Skeletal muscle tissue (tissue), 4 donors: ENCODE results near the gene PROCA1. TPM values are rescaled to one million over a fixed set of nuclear protein-coding genes. Genes with fewer than 3 reads are reported as not detected.
"Not testable (repeated sequence)": the region's sequence is repeated elsewhere in the genome, so short reads cannot be mapped to it uniquely, and the experiment has no call there.

Experiments used
- H3K27ac ChIP-seq: one replicate; pipeline ENCODE4 v1.7.0; 2013; ENCODE audit warnings: mild to moderate bottlenecking, low read depth, low read length, inconsistent platforms
- H3K27me3 ChIP-seq, 3 donors: one replicate each; pipeline ENCODE4 v1.7.0; 2013; ENCODE audit warnings: low read length in 3 of 3; ENCODE audit not compliant: control insufficient read depth in 3 of 3, insufficient read depth in 3 of 3
- H3K36me3 ChIP-seq, 3 donors: one replicate each; pipeline ENCODE4 v1.7.0; 2013; ENCODE audit warnings: low read length in 3 of 3; ENCODE audit not compliant: control insufficient read depth in 3 of 3, insufficient read depth in 3 of 3
- H3K4me1 ChIP-seq, 3 donors: one replicate each; pipeline ENCODE4 v1.7.0; 2013; ENCODE audit warnings: low read length in 3 of 3, mild to moderate bottlenecking in 3 of 3; ENCODE audit not compliant: control insufficient read depth in 3 of 3, insufficient read depth in 3 of 3
- H3K4me3 ChIP-seq, 3 donors: one replicate each; pipeline ENCODE4 v1.7.0; 2013; ENCODE audit warnings: low read length in 3 of 3
- H3K9ac ChIP-seq, 3 donors: one replicate each; pipeline ENCODE4 v1.7.0; 2013; ENCODE audit warnings: low read length in 3 of 3, mild to moderate bottlenecking in 3 of 3, moderate library complexity in 2 of 3, low read depth in 1 of 3
- H3K9me3 ChIP-seq, 3 donors: one replicate each; pipeline ENCODE4 v1.7.0; 2013; ENCODE audit warnings: low read length in 3 of 3; ENCODE audit not compliant: control insufficient read depth in 3 of 3
- total RNA-seq: library from RNA; depleted of rRNA; stranded (reverse); fragments of >200 nt; gene quantifications from one replicate; pipeline ENCODE4 v1.2.3, GENCODE V29; 2014
- donor health status: Osteomylitis.

Gene PROCA1
- total RNA-seq, 1 donor from 2014 or later: 0.52 TPM

DNA sequence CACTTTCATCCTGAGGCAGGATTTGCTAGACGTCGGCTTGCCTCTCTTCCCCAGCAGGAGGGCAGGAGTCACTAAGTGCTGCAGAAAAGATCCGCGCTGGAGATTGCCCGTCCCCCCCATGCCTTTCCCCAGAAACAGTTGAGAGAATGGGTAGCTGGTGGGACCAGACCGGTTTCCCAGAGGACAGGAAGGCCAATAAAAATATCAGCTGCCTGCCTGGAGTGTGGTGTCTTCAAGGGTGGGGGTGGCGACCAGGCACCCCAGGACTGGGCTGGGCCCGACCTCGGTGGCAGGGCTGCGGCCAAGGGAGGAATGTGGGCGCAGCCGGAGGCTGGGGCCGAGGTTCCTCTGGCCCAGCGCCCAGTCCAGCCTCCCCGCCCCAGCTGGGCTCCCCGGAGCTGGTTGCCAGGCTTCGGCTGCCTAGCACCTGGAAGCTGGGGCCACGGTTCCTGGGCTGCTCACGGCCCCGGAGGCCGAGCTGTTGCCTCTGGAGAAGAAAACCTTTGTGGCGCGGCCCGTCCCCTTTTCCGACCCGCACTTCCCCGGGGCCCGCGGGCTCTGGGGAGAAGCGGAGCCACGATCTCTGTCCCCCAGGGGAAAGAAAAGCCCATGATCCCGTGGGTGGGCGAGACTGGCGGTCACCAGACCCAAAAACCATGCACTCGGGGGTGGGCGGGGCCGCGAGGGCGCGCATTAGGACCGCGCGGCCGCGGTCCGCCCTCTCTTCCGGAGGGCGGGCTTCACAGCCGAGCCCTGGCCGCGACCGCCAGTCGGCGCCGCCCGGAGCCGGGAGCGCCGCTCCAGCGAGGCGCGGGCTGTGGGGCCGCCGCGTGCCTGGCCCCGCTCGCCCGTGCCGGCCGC lies 31.8 kb upstream of the PROCA1 start, which contains the start of gene TRAF4:
TRAF4 (plus strand) TSS at position 769 of the 861 bp plus-strand sequence. CDS start 102 bp downstream, outside the sequence.
- Histone ChIP-seq H3K36me3 (peaks cover 0 to 2% (median 0%) of the 10 kb centered on the region in 3 donors), H3K4me1 (peaks cover 31 to 36% (median 32%) of the 10 kb centered on the region in 3 donors), H3K27ac (peak within 1 kb of the TSS; percentile 74), H3K9ac (peak within 1 kb of the TSS; percentile 69 to 79 (median 75)), H3K9me3 (no peaks in the 10 kb centered on the region), H3K27me3 (peaks cover 0 to 12% (median 6%) of the 10 kb centered on the region in 3 donors), H3K4me3 (peak within 1 kb of the TSS; percentile 71 to 75 (median 73))

DNA sequence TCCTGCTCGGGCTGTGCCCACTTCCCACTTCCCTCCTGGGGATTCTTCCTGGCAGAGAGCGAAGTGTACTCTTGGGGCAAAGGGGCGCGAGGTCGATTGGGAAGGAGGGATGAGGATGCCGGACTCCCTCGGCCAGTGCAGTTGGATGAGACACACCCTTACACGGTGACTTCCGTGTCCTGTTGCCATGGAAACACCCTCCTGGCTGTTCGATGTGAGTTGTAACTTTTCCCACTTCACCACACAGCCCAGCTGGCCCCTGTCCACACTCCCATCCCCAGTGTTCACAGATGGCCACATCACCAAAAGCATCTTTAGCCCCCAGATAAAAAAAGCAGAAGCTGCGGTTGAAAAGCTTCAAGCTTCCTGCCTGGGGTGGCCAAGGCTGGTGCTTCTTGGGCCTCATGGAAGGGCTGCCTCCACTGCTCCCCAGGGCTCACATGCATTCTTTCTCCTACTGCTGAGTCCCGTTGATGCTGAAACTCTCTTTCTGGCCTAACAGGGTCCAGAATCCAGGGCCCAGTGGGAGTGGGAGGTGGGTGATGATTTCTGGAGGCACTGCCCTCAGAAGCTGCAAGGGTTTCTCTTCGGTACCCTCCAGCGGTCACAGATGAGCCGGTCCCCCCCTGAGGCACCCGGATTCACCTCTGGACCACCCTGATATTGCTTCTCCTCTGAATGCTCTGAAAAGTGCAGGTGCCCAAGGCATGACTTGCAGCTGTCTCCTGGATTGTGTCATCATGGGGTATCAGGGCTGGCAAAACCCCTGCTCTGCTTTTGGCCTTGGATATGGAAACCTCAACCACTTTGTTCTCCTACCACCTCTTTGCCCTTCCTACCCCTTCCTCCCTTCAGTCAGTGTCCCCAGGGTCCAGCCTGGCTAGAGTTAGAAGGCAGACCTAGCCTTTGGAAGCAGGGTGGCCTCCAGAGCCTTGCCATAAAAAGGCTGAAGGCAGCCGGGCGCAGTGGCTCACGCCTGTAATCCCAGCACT lies 30.0 kb upstream of the PROCA1 start:
- no peak overlapping the region for H3K27ac ChIP-seq
- H3K4me3 ChIP-seq: no peak overlapping the region
- H3K9me3 ChIP-seq: no peaks in the 10 kb centered on the region
- H3K27me3 ChIP-seq: peaks cover 0 to 12% (median 6%) of the 10 kb centered on the region in 3 donors
- no peaks in the 10 kb centered on the region for H3K36me3 ChIP-seq
- H3K4me1 ChIP-seq: peaks cover 24 to 31% (median 27%) of the 10 kb centered on the region in 3 donors
- H3K9ac ChIP-seq: no peak overlapping the region

DNA sequence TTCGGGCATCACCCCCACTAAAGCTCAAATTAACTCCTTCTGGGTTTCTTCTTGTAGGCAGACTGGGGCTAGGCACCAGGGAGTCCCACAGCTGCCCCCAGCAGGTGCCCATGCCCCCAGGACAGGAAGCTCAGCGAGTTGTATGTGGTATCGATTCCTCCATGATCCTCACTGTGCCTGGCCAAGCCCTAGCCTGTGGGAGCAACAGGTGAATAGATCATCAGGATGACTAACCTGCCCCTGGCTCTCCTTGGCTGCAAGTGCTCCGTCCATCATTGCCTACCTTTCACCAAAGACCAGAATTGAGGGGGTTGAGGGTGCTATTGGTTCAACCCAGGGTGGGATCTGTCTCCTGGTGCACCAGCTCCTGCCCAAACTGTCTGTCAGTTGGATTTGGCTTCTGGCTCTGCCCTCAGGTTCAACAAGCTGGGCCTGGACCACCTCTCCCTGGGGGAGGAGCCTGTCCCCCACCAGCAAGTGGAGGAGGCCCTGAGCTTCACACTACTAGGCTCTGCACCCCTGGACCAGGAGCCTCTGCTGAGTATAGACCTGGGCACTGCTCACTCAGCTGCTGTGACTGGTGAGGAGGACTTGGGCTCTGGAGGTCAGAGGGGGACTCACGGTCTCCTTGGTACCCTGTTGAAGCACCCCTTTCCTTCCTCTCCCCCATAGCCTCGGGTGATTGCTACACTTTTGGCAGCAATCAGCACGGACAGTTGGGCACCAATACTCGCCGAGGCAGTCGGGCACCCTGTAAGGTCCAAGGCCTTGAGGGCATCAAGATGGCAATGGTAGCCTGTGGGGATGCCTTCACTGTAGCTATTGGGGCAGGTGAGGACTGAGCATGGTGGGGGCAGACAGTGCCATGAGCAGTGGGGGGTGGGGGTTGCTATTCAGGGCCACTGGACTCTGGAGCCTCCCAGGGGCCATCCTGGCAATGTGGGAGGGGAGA lies 29.0 kb upstream of the PROCA1 start:
- Histone ChIP-seq H3K36me3 (no peaks in the 10 kb centered on the region), H3K9me3 (no peaks in the 10 kb centered on the region), H3K27me3 (peaks cover 0 to 6% (median 5%) of the 10 kb centered on the region in 3 donors), H3K4me1 (peaks cover 15 to 21% (median 18%) of the 10 kb centered on the region in 3 donors), H3K27ac (no peak overlapping the region), H3K4me3 (no peak overlapping the region), H3K9ac (no peak overlapping the region)

DNA sequence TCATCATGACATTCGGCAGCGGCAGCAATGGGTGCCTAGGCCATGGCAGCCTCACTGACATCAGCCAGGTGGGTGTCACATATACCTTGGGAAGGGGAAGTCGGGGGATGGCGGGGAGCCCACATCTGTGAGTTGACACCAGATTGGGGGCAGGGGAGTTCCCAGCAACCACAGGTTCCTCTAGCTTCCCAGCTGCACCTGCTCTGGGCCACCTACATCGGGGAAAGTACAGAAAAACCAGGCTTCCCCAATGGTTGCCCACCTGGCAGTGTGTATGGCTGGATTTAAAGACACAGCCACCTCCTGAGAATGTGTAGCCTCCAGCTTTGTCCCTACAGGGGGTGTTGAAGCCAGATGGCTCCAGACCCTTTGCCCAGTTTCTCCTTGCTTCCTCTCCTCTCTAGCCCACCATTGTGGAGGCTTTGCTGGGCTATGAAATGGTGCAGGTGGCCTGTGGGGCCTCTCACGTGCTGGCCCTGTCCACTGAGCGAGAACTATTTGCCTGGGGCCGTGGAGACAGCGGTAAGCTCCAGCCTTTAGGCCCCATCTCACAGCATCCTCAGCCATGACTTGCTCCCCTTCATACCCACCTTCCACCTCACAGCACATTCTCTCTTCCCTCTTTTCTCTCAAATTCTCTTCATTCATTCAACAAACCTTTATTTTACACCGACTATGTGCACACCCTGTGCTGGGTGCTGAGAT lies 27.1 kb upstream of the PROCA1 start:
- Histone ChIP-seq H3K9me3 (no peaks in the 10 kb centered on the region), H3K4me3 (no peak overlapping the region), H3K36me3 (peaks cover 0 to 1% (median 0%) of the 10 kb centered on the region in 3 donors), H3K27me3 (no peaks in the 10 kb centered on the region), H3K27ac (no peak overlapping the region), H3K9ac (no peak overlapping the region), H3K4me1 (peaks cover 8 to 16% (median 12%) of the 10 kb centered on the region in 3 donors)

DNA sequence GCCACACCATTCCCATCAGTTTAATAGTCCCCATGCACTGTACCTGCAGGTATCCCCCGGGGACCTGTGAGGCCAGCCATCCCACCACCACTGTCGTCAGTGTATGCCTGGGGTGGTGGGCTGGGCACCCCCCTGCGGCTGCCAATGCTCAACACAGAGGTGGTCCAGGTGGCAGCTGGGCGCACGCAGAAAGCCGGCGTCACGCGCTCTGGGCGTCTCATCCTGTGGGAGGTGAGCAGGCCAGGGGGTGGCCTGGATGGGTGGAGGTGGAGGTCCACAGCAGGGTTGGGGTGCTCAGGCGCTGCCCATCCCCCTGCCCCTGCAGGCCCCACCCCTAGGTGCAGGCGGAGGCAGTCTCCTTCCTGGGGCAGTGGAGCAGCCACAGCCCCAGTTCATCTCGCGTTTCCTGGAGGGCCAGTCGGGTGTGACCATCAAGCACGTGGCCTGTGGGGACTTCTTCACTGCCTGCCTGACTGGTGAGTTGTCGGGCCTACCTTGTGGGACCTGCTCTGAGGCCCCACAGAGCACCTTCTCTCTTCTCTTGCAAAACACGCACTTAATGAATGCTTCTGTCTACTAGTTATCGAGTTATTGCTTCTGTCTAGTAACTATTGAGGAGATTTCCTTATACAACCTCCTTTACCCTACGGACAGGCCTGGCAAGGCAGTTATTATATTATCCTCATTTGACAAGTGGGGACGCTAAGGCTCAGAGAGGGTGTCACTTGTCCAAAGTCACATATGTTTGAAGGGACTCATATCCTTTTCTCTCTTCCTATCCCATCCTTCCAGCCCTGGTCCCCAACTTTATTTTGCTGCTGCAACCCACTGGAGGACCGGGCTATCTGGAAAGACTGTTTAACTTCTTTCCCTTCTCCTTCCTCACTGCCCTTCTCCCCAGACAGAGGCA lies 26.3 kb upstream of the PROCA1 start:
- Histone ChIP-seq H3K4me3 (no peak overlapping the region), H3K4me1 (peaks cover 5 to 9% (median 7%) of the 10 kb centered on the region in 3 donors), H3K36me3 (peaks cover 0 to 1% (median 0%) of the 10 kb centered on the region in 3 donors), H3K9me3 (no peaks in the 10 kb centered on the region), H3K9ac (no peak overlapping the region), H3K27me3 (no peaks in the 10 kb centered on the region), H3K27ac (no peak overlapping the region)

- H3K4me1 ChIP-seq: peaks cover 4 to 7% (median 5%) of the 10 kb centered on the region in 3 donors
- no peak overlapping the region for H3K9ac ChIP-seq
- H3K27ac ChIP-seq: no peak overlapping the region
- H3K4me3 ChIP-seq: no peak overlapping the region
- peaks cover 0 to 1% (median 0%) of the 10 kb centered on the region in 3 donors for H3K36me3 ChIP-seq
- H3K9me3 ChIP-seq: no peaks in the 10 kb centered on the region
- H3K27me3 ChIP-seq: no peaks in the 10 kb centered on the region
Measured at GRCh38 chr17:28737316-28737715, 25.6 kb upstream of the PROCA1 start.

DNA sequence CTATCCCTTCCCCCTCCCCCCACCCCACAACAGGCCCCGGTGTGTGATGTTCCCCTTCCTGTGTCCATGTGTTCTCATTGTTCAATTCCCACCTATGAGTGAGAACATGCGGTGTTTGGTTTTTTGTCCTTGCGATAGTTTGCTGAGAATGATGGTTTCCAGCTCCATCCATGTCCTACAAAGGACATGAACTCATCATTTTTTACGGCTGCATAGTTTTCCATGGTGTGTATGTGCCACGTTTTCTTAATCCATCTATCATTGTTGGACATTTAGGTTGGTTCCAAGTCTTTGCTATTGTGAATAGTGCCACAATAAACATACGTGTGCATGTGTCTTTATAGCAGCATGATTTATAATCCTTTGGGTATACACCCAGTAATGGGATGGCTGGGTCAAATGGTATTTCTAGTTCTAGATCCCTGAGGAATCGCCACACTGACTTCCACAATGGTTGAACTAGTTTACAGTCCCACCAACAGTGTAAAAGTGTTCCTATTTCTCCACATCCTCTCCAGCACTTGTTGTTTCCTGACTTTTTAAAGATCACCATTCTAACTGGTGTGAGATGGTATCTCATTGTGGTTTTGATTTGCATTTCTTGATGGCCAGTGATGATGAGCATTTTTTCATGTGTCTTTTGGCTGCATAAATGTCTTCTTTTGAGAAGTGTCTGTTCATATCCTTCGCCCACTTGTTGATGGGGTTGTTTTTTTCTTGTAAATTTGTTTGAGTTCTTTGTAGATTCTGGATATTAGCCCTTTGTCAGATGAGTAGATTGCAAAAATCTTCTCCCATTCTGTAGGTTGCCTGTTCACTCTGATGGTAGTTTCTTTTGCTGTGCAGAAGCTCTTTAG lies 24.5 kb upstream of the PROCA1 start:
- H3K9me3 ChIP-seq, H3K4me3 ChIP-seq, H3K27ac ChIP-seq, H3K36me3 ChIP-seq, H3K27me3 ChIP-seq, H3K4me1 ChIP-seq, H3K9ac ChIP-seq: not testable (repeated sequence)
